Smooth muscle cell of the umbilical artery (primary cell): Measurements from ENCODE around the gene CHAMP1. TPM values are rescaled to one million over a fixed set of nuclear protein-coding genes. Genes with fewer than 3 reads are reported as not detected.

Source experiments
- total RNA-seq: library from RNA; depleted of rRNA; stranded (reverse); fragments of >200 nt; gene quantifications from 2 replicates; pipeline ENCODE4 v1.2.3, GENCODE V29; 2014

The CHAMP1 gene
- total RNA-seq = 12.6 and 18.1 TPM in 2 replicates

GRCh38 chr13:114314074-114314912, at the start of gene CHAMP1:
TSS of gene CHAMP1 (plus strand) at chr13:114314503. CDS start at chr13:114323843, 9,340 bp downstream.

GRCh38 chr13:114281351-114282040, 32.8 kb upstream of the CHAMP1 start, which contains the start of gene UPF3A:
TSS of gene UPF3A (plus strand) at chr13:114281601. CDS start at chr13:114281640, 39 bp downstream.

Other genes starting within 250 kb of the CHAMP1 start
- 24.9 and 55.3 TPM in 2 replicates for gene RASA3, start 181.9 kb upstream of the CHAMP1 start, total RNA-seq
- gene CFAP97D2, start 135.2 kb upstream of the CHAMP1 start, total RNA-seq = not detected in 2 replicates
- 69.5 and 91.3 TPM in 2 replicates for gene CDC16, start 79.6 kb upstream of the CHAMP1 start, total RNA-seq
- gene UPF3A, start 32.9 kb upstream of the CHAMP1 start, total RNA-seq = 15.1 and 24.7 TPM in 2 replicates